HG03103 (cell line): ENCODE measurements around the gene SEMA7A.
A peak's percentile ranks its signal among the peaks of the same experiment; 100 is the strongest.
"Not testable (repeated sequence)": the region's sequence is repeated elsewhere in the genome, so short reads cannot be mapped to it uniquely, and the experiment has no call there.

Experiments used
- ATAC-seq: cut with Tn5 transposase; IDR thresholded peaks from one replicate; pipeline ENCODE4 v1.9.1; 2021; ENCODE audit warnings: low read depth; ENCODE audit not compliant: unreplicated experiment

SEMA7A gene

GRCh38 chr15:74376825-74377581, 56.8 kb downstream of the SEMA7A start:
- ATAC-seq: no peak

GRCh38 chr15:74376226-74376625, 57.5 kb downstream of the SEMA7A start:
- ATAC-seq: no peak

- no peak for ATAC-seq
These were observed 58.5 kb downstream of the SEMA7A start for GRCh38 chr15:74375303-74375693.

- ATAC-seq: no peak
These were observed 59.0 kb downstream of the SEMA7A start for GRCh38 chr15:74374648-74375302.

GRCh38 chr15:74373731-74374647, 59.8 kb downstream of the SEMA7A start:
- ATAC-seq: peak; percentile 62

GRCh38 chr15:74373056-74373650, 60.6 kb downstream of the SEMA7A start:
- ATAC-seq: no peak

GRCh38 chr15:74370471-74370870, 63.3 kb downstream of the SEMA7A start:
- ATAC-seq: no peak

GRCh38 chr15:74369756-74370155, 64.0 kb downstream of the SEMA7A start:
- ATAC-seq: no peak

GRCh38 chr15:74369084-74369745, 64.5 kb downstream of the SEMA7A start:
- no peak for ATAC-seq

GRCh38 chr15:74368121-74368520, 65.6 kb downstream of the SEMA7A start:
- ATAC-seq: no peak

GRCh38 chr15:74367296-74367854, 66.4 kb downstream of the SEMA7A start, which contains the start of gene CYP11A1:
Gene CYP11A1, minus strand, starts transcription at chr15:74367646. Its CDS starts 61 bp downstream, at chr15:74367585.
- no peak for ATAC-seq

GRCh38 chr15:74365598-74366445, 67.9 kb downstream of the SEMA7A start:
- ATAC-seq: no peak

- no peak for ATAC-seq
These were observed 68.7 kb downstream of the SEMA7A start for GRCh38 chr15:74364936-74365597.

GRCh38 chr15:74362482-74362881, 71.3 kb downstream of the SEMA7A start:
- no peak for ATAC-seq

- ATAC-seq: not testable (repeated sequence)
These were observed 72.9 kb downstream of the SEMA7A start for GRCh38 chr15:74360855-74361254.

GRCh38 chr15:74359376-74359775, 74.4 kb downstream of the SEMA7A start:
- ATAC-seq: not testable (repeated sequence)
